ENCODE measurements around the gene ITPA. TPM values are rescaled to one million over a fixed set of nuclear protein-coding genes. Genes with fewer than 3 reads are reported as not detected.

The ITPA gene
- total RNA-seq, 2 donors from 2014 or later = 39.5 to 41.4 TPM

- Mint-ChIP-seq H3K27ac (no peak overlapping the region), H3K36me3 (ENCODE audit: low read depth) (peaks cover 4% of the 10 kb centered on the region), H3K4me3 (no peak overlapping the region), H3K4me1 (no peaks in the 10 kb centered on the region), H3K27me3 (no peaks in the 10 kb centered on the region)
- DNase-seq (no peak), ATAC-seq (peak; percentile 69)
- H3K9me3 ChIP-seq (ENCODE audit: control insufficient read depth, low read length, poor library complexity, severe bottlenecking) = no peaks in the 10 kb centered on the region
Measured at GRCh38 chr20:3222635-3223600, 13.6 kb downstream of the ITPA start.

- Mint-ChIP-seq H3K27me3 (no peaks in the 10 kb centered on the region), H3K36me3 (ENCODE audit: low read depth) (peaks cover 4% of the 10 kb centered on the region), H3K27ac (peak overlapping the region; percentile 29), H3K4me1 (no peaks in the 10 kb centered on the region), H3K4me3 (no peak overlapping the region)
- DNase-seq = no peak
- no peak for ATAC-seq
- H3K9me3 ChIP-seq (ENCODE audit: control insufficient read depth, low read length, poor library complexity, severe bottlenecking) = no peaks in the 10 kb centered on the region
Measured at GRCh38 chr20:3223651-3223993, 14.3 kb downstream of the ITPA start.

GRCh38 chr20:3223994-3224680, 14.8 kb downstream of the ITPA start:
- Mint-ChIP-seq H3K4me1 (no peaks in the 10 kb centered on the region), H3K36me3 (ENCODE audit: low read depth) (peaks cover 4% of the 10 kb centered on the region), H3K27ac (peak overlapping the region; percentile 29), H3K4me3 (no peak overlapping the region), H3K27me3 (no peaks in the 10 kb centered on the region)
- H3K9me3 ChIP-seq (ENCODE audit: control insufficient read depth, low read length, poor library complexity, severe bottlenecking) = no peaks in the 10 kb centered on the region
- ATAC-seq (no peak), DNase-seq (no peak)

GRCh38 chr20:3224681-3225421, 15.6 kb downstream of the ITPA start:
- H3K27me3 Mint-ChIP-seq = no peaks in the 10 kb centered on the region
- no peak overlapping the region for H3K27ac Mint-ChIP-seq
- no peaks in the 10 kb centered on the region for H3K9me3 ChIP-seq (ENCODE audit: control insufficient read depth, low read length, poor library complexity, severe bottlenecking)
- peaks cover 4% of the 10 kb centered on the region for H3K36me3 Mint-ChIP-seq (ENCODE audit: low read depth)
- no peaks in the 10 kb centered on the region for H3K4me1 Mint-ChIP-seq
- no peak for DNase-seq
- no peak overlapping the region for H3K4me3 Mint-ChIP-seq
- ATAC-seq = no peak

DNA sequence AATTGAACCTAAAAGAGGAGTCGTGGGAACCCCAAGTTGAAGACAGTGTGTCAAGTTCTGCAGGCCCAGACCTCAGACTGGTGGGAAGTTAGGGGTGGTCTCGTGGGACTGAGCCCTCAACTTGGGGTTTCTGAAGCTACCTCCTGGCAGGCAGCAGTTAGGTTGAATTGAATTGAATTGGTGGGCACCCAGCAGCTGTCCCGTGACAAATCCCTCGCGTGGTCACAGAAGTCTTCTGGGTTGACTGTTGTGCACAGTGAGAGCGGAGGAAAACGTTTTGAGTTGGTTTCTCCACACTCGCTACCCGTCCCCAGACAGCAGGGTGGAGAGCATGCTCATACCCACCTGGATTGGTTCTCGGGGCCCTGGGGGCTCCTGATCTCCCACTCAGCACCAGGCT, 16.8 kb downstream of the ITPA start:
- Mint-ChIP-seq H3K27me3 (no peaks in the 10 kb centered on the region), H3K4me3 (no peak overlapping the region), H3K27ac (peak overlapping the region; percentile 60), H3K4me1 (no peaks in the 10 kb centered on the region), H3K36me3 (ENCODE audit: low read depth) (peaks cover 4% of the 10 kb centered on the region)
- DNase-seq (no peak), ATAC-seq (no peak)
- H3K9me3 ChIP-seq (ENCODE audit: control insufficient read depth, low read length, poor library complexity, severe bottlenecking) = no peaks in the 10 kb centered on the region

DNA sequence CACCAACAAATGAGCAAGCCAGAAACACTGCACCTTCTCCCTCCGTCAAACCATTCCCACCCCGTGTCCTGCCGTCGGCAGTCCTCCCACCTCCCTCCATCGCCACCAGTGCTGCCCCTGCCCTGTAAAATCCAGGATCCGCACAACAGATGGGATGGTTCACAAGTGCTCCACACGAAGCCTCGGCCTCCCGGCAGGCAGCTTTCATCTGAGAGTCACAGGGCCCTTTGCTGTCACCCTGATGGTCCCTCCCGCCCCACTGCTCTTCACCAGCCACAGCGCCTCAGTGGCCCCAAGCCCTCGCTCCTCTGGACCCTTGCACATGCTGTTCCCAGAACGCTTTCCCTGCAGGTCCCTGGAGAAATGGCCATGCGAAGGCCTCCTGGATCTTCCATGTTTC, 17.6 kb downstream of the ITPA start:
- ATAC-seq (no peak), DNase-seq (no peak)
- peak overlapping the region; percentile 60 for H3K27ac Mint-ChIP-seq

DNA sequence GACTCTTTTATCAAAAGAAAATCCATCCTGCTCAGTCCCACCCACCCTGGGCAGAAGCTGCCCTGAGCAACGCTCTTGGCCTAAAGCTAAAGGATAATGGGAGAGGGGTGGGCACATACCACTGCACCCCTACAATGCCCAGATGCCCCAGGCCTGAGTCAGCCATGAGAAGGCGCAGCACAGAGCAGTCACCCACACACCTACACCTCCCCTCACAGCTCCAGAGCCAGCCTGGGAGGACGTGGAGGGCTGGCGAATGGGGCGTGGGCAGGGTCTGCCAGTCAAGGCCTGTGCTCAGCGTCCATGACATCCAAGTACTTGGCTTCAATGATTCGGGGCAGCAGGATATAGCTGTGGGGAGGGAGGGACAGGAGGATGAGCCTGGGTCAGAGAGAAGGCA, 18.2 kb downstream of the ITPA start:
- Mint-ChIP-seq H3K4me1 (no peaks in the 10 kb centered on the region), H3K36me3 (ENCODE audit: low read depth) (no peaks in the 10 kb centered on the region), H3K27ac (no peak overlapping the region), H3K4me3 (no peak overlapping the region), H3K27me3 (no peaks in the 10 kb centered on the region)
- no peaks in the 10 kb centered on the region for H3K9me3 ChIP-seq (ENCODE audit: control insufficient read depth, low read length, poor library complexity, severe bottlenecking)
- DNase-seq (no peak), ATAC-seq (no peak)

More for the DNA sequence above, 17.6 kb downstream of the ITPA start:
- Mint-ChIP-seq H3K36me3 (ENCODE audit: low read depth) (no peaks in the 10 kb centered on the region), H3K4me1 (no peaks in the 10 kb centered on the region), H3K27me3 (no peaks in the 10 kb centered on the region), H3K4me3 (no peak overlapping the region)
- no peaks in the 10 kb centered on the region for H3K9me3 ChIP-seq (ENCODE audit: control insufficient read depth, low read length, poor library complexity, severe bottlenecking)

DNA sequence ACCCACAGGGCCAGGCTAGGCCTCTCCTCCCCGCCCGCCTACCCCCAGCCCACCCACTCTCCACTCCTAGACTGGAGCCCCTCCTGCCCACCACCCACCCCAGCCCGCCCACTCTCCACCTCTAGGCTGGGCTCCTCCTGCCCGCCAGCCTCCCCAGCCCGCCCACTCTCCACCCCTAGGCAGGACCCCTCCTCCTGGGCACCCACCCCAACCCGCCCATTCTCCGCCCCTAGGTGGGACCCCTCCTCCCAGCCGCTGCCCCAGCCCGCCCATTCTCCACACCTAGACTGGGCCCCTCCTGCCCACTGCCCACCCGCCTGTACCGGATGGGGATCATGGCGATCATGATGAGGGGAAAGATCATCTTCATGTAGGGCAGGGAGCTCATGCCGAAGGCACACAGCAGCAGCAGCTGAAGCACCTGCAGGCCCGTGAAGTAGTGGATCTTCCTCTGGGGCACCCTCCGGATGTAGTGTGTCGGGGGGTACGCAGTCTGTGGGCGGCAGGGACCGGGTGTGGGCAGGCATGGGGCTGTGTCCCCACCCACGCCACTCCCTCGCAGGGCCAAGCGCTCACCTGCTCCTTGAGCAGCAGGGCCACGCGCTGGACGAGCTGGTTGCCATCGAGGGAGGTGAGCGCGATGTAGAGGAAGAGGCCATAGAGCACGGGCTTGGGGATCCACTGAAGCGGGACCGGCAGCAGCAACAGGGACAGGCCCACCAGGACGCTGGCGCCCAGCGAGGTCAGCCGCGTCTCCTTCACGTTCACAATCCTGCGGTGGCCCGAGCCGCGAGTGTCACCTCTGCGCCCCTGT, 18.8 kb downstream of the ITPA start:
- H3K9me3 ChIP-seq (ENCODE audit: control insufficient read depth, low read length, poor library complexity, severe bottlenecking) = no peaks in the 10 kb centered on the region
- Mint-ChIP-seq H3K4me1 (no peaks in the 10 kb centered on the region), H3K36me3 (ENCODE audit: low read depth) (no peaks in the 10 kb centered on the region), H3K27me3 (no peaks in the 10 kb centered on the region), H3K27ac (no peak overlapping the region), H3K4me3 (no peak overlapping the region)
- no peak for DNase-seq
- no peak for ATAC-seq

DNA sequence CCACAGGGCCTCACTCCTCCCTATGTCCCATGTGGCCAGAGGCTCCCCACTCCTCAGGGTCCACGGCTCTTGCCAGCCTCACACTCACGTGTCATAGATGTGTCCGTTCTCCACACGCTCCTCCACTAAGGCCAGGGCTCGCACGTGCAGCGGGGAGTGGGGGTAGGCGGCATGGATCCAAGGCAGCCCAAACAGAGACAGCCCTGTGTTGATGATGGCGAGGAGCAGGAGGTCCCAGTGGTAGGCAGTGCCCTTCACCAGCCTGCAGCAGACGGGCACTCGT, 19.4 kb downstream of the ITPA start:
- no peaks in the 10 kb centered on the region for H3K9me3 ChIP-seq (ENCODE audit: control insufficient read depth, low read length, poor library complexity, severe bottlenecking)
- DNase-seq (no peak), ATAC-seq (no peak)
- H3K4me1 Mint-ChIP-seq = no peaks in the 10 kb centered on the region
- no peaks in the 10 kb centered on the region for H3K27me3 Mint-ChIP-seq
- no peak overlapping the region for H3K27ac Mint-ChIP-seq
- H3K36me3 Mint-ChIP-seq (ENCODE audit: low read depth) = no peaks in the 10 kb centered on the region
- H3K4me3 Mint-ChIP-seq = no peak overlapping the region

DNA sequence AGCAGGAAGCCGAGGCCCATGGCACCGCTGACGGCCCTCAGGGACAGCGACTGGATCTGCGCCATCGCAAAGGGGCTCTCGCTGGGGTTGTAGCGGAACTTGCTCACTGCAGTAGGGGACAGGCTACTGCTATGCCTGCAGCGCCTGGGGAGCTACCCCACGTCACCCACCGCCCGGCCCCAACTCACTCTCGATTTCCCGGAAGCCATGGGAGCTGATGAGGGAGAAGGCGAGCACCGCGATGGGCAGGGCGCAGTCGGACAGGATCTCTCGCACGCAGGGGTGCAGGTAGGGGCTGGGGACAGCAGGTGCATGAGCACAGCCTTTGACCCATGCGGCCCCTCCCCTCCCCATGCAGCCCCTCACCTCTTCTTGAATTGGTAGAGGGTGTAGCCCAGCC, 19.9 kb downstream of the ITPA start:
- DNase-seq (no peak), ATAC-seq (no peak)
- Mint-ChIP-seq H3K4me1 (no peaks in the 10 kb centered on the region), H3K4me3 (no peak overlapping the region), H3K27ac (no peak overlapping the region), H3K36me3 (ENCODE audit: low read depth) (no peaks in the 10 kb centered on the region), H3K27me3 (no peaks in the 10 kb centered on the region)
- H3K9me3 ChIP-seq (ENCODE audit: control insufficient read depth, low read length, poor library complexity, severe bottlenecking) = no peaks in the 10 kb centered on the region

DNA sequence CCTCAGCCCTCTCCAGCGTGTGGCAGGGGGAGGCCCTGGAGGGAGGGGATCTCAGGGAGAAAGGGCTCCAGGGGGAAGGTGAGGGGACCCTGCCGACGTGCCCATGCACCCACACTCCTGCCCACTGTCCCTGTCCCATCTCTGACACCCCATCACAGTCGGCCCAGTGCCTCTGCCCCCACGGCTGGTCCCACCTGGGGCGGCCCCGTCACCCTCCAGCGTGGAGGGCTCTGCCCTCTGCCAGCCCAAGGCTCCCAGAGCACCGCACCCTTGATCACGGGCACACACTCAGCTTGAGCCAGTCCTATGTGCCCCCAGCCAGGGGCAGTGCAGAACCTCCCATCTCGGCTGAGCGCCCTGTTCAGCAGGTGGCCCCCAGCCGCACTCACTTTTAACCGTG, 20.5 kb downstream of the ITPA start:
- Mint-ChIP-seq H3K4me3 (no peak overlapping the region), H3K27me3 (peaks cover 2% of the 10 kb centered on the region), H3K36me3 (ENCODE audit: low read depth) (no peaks in the 10 kb centered on the region), H3K27ac (no peak overlapping the region), H3K4me1 (no peaks in the 10 kb centered on the region)
- no peaks in the 10 kb centered on the region for H3K9me3 ChIP-seq (ENCODE audit: control insufficient read depth, low read length, poor library complexity, severe bottlenecking)
- DNase-seq (no peak), ATAC-seq (no peak)

GRCh38 chr20:3231116-3231515, 21.8 kb downstream of the ITPA start:
- H3K36me3 Mint-ChIP-seq (ENCODE audit: low read depth) = no peaks in the 10 kb centered on the region
- H3K4me3 Mint-ChIP-seq = no peak overlapping the region
- H3K27ac Mint-ChIP-seq = no peak overlapping the region

More at GRCh38 chr20:3231116-3231515, 21.8 kb downstream of the ITPA start:
- no peaks in the 10 kb centered on the region for H3K9me3 ChIP-seq (ENCODE audit: control insufficient read depth, low read length, poor library complexity, severe bottlenecking)
- peaks cover 15% of the 10 kb centered on the region for H3K27me3 Mint-ChIP-seq
- DNase-seq (no peak), ATAC-seq (no peak)
- no peaks in the 10 kb centered on the region for H3K4me1 Mint-ChIP-seq
